Parathyroid adenoma (tissue), 2 donors: ENCODE measurements around the gene OR6B3.

ENCODE experiments used
- H2AFZ ChIP-seq: fragments of 300-600 bp; sonication (generic); one replicate; pipeline ENCODE4 v1.7.0; 2017; ENCODE audit warnings: antibody characterized with exemption, mild to moderate bottlenecking
- H3K27ac ChIP-seq: fragments of 300-600 bp; sonication (generic); one replicate; pipeline ENCODE4 v1.7.0; 2017
- H3K27me3 ChIP-seq: fragments of 300-600 bp; sonication (generic); one replicate; pipeline ENCODE4 v1.7.0; 2017; ENCODE audit warnings: low read length; ENCODE audit not compliant: control insufficient read depth, insufficient read depth
- H3K36me3 ChIP-seq: fragments of 300-600 bp; sonication (generic); one replicate; pipeline ENCODE4 v1.7.0; 2017; ENCODE audit warnings: low read length; ENCODE audit not compliant: control insufficient read depth, insufficient read depth
- H3K4me1 ChIP-seq: fragments of 300-600 bp; sonication (generic); one replicate; pipeline ENCODE4 v1.7.0; 2017; ENCODE audit warnings: control low read depth
- H3K4me2 ChIP-seq: fragments of 300-600 bp; sonication (generic); one replicate; pipeline ENCODE4 v1.7.0; 2017; ENCODE audit warnings: low read length
- H3K4me3 ChIP-seq: fragments of 300-600 bp; sonication (generic); one replicate; pipeline ENCODE4 v1.7.0; 2017; ENCODE audit warnings: low read depth, low read length
- H3K79me2 ChIP-seq: fragments of 300-600 bp; sonication (generic); one replicate; pipeline ENCODE4 v1.7.0; 2017; ENCODE audit warnings: control low read depth
- H3K9ac ChIP-seq: fragments of 300-600 bp; sonication (generic); one replicate; pipeline ENCODE4 v1.7.0; 2017; ENCODE audit warnings: mild to moderate bottlenecking
- H3K9me3 ChIP-seq: fragments of 300-600 bp; sonication (generic); one replicate; pipeline ENCODE4 v1.7.0; 2017; ENCODE audit warnings: low read length; ENCODE audit not compliant: control insufficient read depth
- CTCF ChIP-seq: fragments of 300-600 bp; sonication (generic); IDR thresholded peaks from one replicate; pipeline ENCODE4 v1.7.0; 2017; ENCODE audit warnings: antibody characterized with exemption, mild to moderate bottlenecking
- donor health status: primary hyperparathyroidism.

OR6B3 gene

GRCh38 chr2:240018071-240018750, 35.1 kb downstream of the OR6B3 start:
- H3K4me2 ChIP-seq, result no peak overlapping the region
- H3K27ac ChIP-seq, result no peak overlapping the region
- no peaks in the 10 kb centered on the region for H3K4me1 ChIP-seq
- H3K9ac ChIP-seq, result no peak overlapping the region
- H3K36me3 ChIP-seq, result no peaks in the 10 kb centered on the region
- no peaks in the 10 kb centered on the region for H3K27me3 ChIP-seq
- H3K9me3 ChIP-seq, result no peaks in the 10 kb centered on the region
- no peak overlapping the region for H2AFZ ChIP-seq
- TF ChIP-seq CTCF, result no peak
- no peak overlapping the region for H3K4me3 ChIP-seq
- peaks cover 21% of the 10 kb centered on the region for H3K79me2 ChIP-seq

DNA sequence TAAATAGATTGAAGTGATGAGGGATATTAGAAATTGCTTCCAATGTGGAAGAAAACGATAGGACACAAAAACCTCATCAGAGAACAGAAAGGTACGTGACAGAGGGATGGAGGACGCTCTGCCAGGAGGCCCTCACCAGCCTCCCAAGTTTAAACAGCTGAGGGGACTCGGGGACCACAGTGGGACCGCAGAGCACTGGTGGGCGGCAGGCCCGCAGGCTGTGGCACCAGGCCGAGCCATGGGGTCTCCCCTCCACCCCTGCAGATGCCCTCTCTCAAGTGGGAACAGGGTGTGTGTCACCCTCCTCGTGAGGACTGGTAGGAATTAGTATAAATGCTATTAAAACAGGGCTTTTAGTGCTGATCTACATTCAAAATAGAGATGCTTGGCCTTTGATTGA, 39.0 kb downstream of the OR6B3 start:
- TF ChIP-seq CTCF, result no peak
- Histone ChIP-seq H3K4me3 (no peak overlapping the region), H3K9me3 (no peaks in the 10 kb centered on the region), H3K9ac (no peak overlapping the region), H2AFZ (no peak overlapping the region), H3K27ac (no peak overlapping the region), H3K27me3 (no peaks in the 10 kb centered on the region), H3K4me1 (no peaks in the 10 kb centered on the region), H3K4me2 (no peak overlapping the region), H3K79me2 (peaks cover 8% of the 10 kb centered on the region), H3K36me3 (no peaks in the 10 kb centered on the region)

GRCh38 chr2:240013343-240013742, 40.0 kb downstream of the OR6B3 start:
- TF ChIP-seq CTCF, result no peak
- no peak overlapping the region for H3K4me2 ChIP-seq
- no peak overlapping the region for H3K4me3 ChIP-seq
- H3K79me2 ChIP-seq, result peaks cover 5% of the 10 kb centered on the region
- H3K27ac ChIP-seq, result no peak overlapping the region
- no peaks in the 10 kb centered on the region for H3K9me3 ChIP-seq
- H3K9ac ChIP-seq, result no peak overlapping the region
- H3K36me3 ChIP-seq, result no peaks in the 10 kb centered on the region
- H2AFZ ChIP-seq, result no peak overlapping the region
- H3K4me1 ChIP-seq, result no peaks in the 10 kb centered on the region
- no peaks in the 10 kb centered on the region for H3K27me3 ChIP-seq

DNA sequence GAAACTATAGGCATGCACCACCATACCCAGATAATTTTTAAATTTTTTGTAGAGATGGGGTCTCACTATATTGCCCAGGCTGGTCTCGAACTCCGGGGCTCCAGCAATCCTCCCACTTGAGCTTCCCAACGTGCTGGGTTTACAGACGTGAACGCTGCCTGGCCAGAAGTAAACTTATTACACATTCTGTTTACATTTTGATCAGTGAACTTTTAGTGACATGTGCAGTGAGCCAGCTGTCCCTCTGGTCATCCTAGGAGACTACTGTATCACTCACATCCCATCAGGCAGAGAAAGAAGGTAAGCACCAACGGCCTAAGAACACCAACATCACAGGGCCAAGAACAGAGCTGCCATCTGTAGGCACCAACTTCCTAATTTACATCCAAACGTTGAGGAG, 50.3 kb downstream of the OR6B3 start:
- TF ChIP-seq CTCF, result no peak
- Histone ChIP-seq H3K9me3 (no peaks in the 10 kb centered on the region), H3K9ac (no peak overlapping the region), H3K79me2 (peaks cover 4% of the 10 kb centered on the region), H2AFZ (no peak overlapping the region), H3K27me3 (no peaks in the 10 kb centered on the region), H3K36me3 (no peaks in the 10 kb centered on the region), H3K4me2 (no peak overlapping the region), H3K27ac (no peak overlapping the region), H3K4me1 (no peaks in the 10 kb centered on the region), H3K4me3 (no peak overlapping the region)

DNA sequence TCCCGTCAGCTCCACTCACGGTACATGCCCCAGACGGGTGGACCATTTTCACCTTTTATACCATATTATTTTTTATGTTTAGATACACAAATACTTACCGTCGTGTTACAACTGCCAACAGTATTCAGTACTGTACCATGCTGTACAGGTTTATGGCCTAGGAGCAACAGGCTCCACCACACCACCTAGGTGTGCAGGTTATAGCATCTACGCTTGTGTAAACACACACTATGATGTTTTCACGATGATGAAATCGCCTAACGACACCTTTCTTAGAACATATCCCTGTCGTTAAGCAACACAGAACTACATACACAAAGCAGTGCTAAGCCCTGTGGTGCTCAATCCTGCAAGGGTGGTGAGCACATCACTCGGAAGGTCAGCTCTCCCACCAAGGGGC, 52.6 kb downstream of the OR6B3 start:
- Histone ChIP-seq H3K79me2 (peaks cover 2% of the 10 kb centered on the region), H3K27ac (no peak overlapping the region), H3K9ac (no peak overlapping the region), H3K27me3 (no peaks in the 10 kb centered on the region), H3K4me3 (no peak overlapping the region), H3K4me1 (no peaks in the 10 kb centered on the region), H2AFZ (no peak overlapping the region), H3K36me3 (no peaks in the 10 kb centered on the region), H3K4me2 (no peak overlapping the region), H3K9me3 (no peaks in the 10 kb centered on the region)
- TF ChIP-seq CTCF, result no peak
